ENCODE results near the gene IP6K2. TPM values are rescaled to one million over a fixed set of nuclear protein-coding genes. Genes with fewer than 3 reads are reported as not detected.
A peak's percentile ranks its signal among the peaks of the same experiment; 100 is the strongest.

Gene IP6K2
- total RNA-seq, 2 donors from 2014 or later, result 43.4 to 51.1 TPM

GRCh38 chr3:48679411-48680391 is 37.3 kb downstream of the IP6K2 start:
- Mint-ChIP-seq H3K9me3 (no peaks in the 10 kb centered on the region), H3K4me3 (no peak overlapping the region), H3K27ac (no peak overlapping the region), H3K4me1 (peaks cover 33% of the 10 kb centered on the region), H3K27me3 (no peaks in the 10 kb centered on the region), H3K36me3 (ENCODE audit: low read depth) (peaks cover 95% of the 10 kb centered on the region)
- no peak for ATAC-seq (replicated peaks)

GRCh38 chr3:48678566-48679380 is 38.2 kb downstream of the IP6K2 start:
- Mint-ChIP-seq H3K4me1 (peaks cover 27% of the 10 kb centered on the region), H3K27me3 (no peaks in the 10 kb centered on the region), H3K4me3 (no peak overlapping the region), H3K27ac (no peak overlapping the region), H3K9me3 (no peaks in the 10 kb centered on the region), H3K36me3 (ENCODE audit: low read depth) (peaks cover 87% of the 10 kb centered on the region)
- ATAC-seq (replicated peaks), result no peak

- peaks cover 88% of the 10 kb centered on the region for H3K36me3 Mint-ChIP-seq (ENCODE audit: low read depth)
- H3K9me3 Mint-ChIP-seq, result no peaks in the 10 kb centered on the region
- peaks cover 23% of the 10 kb centered on the region for H3K4me1 Mint-ChIP-seq
- H3K27me3 Mint-ChIP-seq, result no peaks in the 10 kb centered on the region
- H3K27ac Mint-ChIP-seq, result no peak overlapping the region
- ATAC-seq (replicated peaks), result no peak
- H3K4me3 Mint-ChIP-seq, result no peak overlapping the region
Measured at GRCh38 chr3:48678056-48678455, 39.0 kb downstream of the IP6K2 start.

- ATAC-seq (replicated peaks), result peak; percentile 13
- Mint-ChIP-seq H3K4me3 (no peak overlapping the region), H3K9me3 (no peaks in the 10 kb centered on the region), H3K27ac (no peak overlapping the region), H3K36me3 (ENCODE audit: low read depth) (peaks cover 79% of the 10 kb centered on the region), H3K27me3 (no peaks in the 10 kb centered on the region), H3K4me1 (peaks cover 15% of the 10 kb centered on the region)
Measured at GRCh38 chr3:48674505-48674904, 42.5 kb downstream of the IP6K2 start.

- no peak overlapping the region for H3K4me3 Mint-ChIP-seq
- H3K27ac Mint-ChIP-seq, result no peak overlapping the region
- no peaks in the 10 kb centered on the region for H3K27me3 Mint-ChIP-seq
- ATAC-seq (replicated peaks), result no peak
- H3K4me1 Mint-ChIP-seq, result peaks cover 9% of the 10 kb centered on the region
- H3K36me3 Mint-ChIP-seq (ENCODE audit: low read depth), result peaks cover 59% of the 10 kb centered on the region
- H3K9me3 Mint-ChIP-seq, result no peaks in the 10 kb centered on the region
Measured at GRCh38 chr3:48672522-48672921, 44.5 kb downstream of the IP6K2 start.

- H3K9me3 Mint-ChIP-seq, result no peaks in the 10 kb centered on the region
- peaks cover 8% of the 10 kb centered on the region for H3K27me3 Mint-ChIP-seq
- peaks cover 35% of the 10 kb centered on the region for H3K36me3 Mint-ChIP-seq (ENCODE audit: low read depth)
- ATAC-seq (replicated peaks), result no peak
- H3K27ac Mint-ChIP-seq, result no peak overlapping the region
- peaks cover 14% of the 10 kb centered on the region for H3K4me1 Mint-ChIP-seq
- no peak overlapping the region for H3K4me3 Mint-ChIP-seq
Measured at GRCh38 chr3:48664929-48665328, 52.1 kb downstream of the IP6K2 start.

GRCh38 chr3:48664313-48664644 is 52.7 kb downstream of the IP6K2 start:
- Mint-ChIP-seq H3K4me3 (peak overlapping the region; percentile 90), H3K36me3 (ENCODE audit: low read depth) (peaks cover 31% of the 10 kb centered on the region), H3K9me3 (no peaks in the 10 kb centered on the region), H3K4me1 (peaks cover 14% of the 10 kb centered on the region), H3K27me3 (peaks cover 8% of the 10 kb centered on the region), H3K27ac (no peak overlapping the region)
- no peak for ATAC-seq (replicated peaks)

- Mint-ChIP-seq H3K9me3 (no peaks in the 10 kb centered on the region), H3K27me3 (peaks cover 8% of the 10 kb centered on the region), H3K36me3 (ENCODE audit: low read depth) (peaks cover 31% of the 10 kb centered on the region), H3K4me1 (peaks cover 18% of the 10 kb centered on the region), H3K4me3 (peak overlapping the region; percentile 90), H3K27ac (peak overlapping the region; percentile 96)
- peak; percentile 91 for ATAC-seq (replicated peaks)
Measured at GRCh38 chr3:48663489-48664312, 53.3 kb downstream of the IP6K2 start.

- Mint-ChIP-seq H3K27ac (peak within 1 kb of the TSS; percentile 96), H3K36me3 (ENCODE audit: low read depth) (peaks cover 31% of the 10 kb centered on the region), H3K9me3 (no peaks in the 10 kb centered on the region), H3K4me3 (peak within 1 kb of the TSS; percentile 90), H3K27me3 (peaks cover 8% of the 10 kb centered on the region), H3K4me1 (peaks cover 19% of the 10 kb centered on the region)
- ATAC-seq (replicated peaks), result peak; percentile 28
Measured at GRCh38 chr3:48662753-48663488, 54.1 kb downstream of the IP6K2 start, which contains the start of gene CELSR3. Gene CELSR3, minus strand, starts transcription at chr3:48662886. Its CDS starts 252 bp downstream, at chr3:48662634.

GRCh38 chr3:48662145-48662752 is 54.8 kb downstream of the IP6K2 start:
- H3K27ac Mint-ChIP-seq, result no peak overlapping the region

GRCh38 chr3:48661501-48662144 is 55.4 kb downstream of the IP6K2 start:
- Mint-ChIP-seq H3K4me1 (peaks cover 19% of the 10 kb centered on the region), H3K27ac (no peak overlapping the region), H3K27me3 (peaks cover 8% of the 10 kb centered on the region), H3K36me3 (ENCODE audit: low read depth) (peaks cover 28% of the 10 kb centered on the region), H3K4me3 (peak overlapping the region; percentile 90), H3K9me3 (no peaks in the 10 kb centered on the region)
- ATAC-seq (replicated peaks), result no peak

More at GRCh38 chr3:48662145-48662752, 54.8 kb downstream of the IP6K2 start:
- H3K4me1 Mint-ChIP-seq, result peaks cover 19% of the 10 kb centered on the region
- peaks cover 8% of the 10 kb centered on the region for H3K27me3 Mint-ChIP-seq
- H3K9me3 Mint-ChIP-seq, result no peaks in the 10 kb centered on the region
- H3K36me3 Mint-ChIP-seq (ENCODE audit: low read depth), result peaks cover 31% of the 10 kb centered on the region
- H3K4me3 Mint-ChIP-seq, result peak overlapping the region; percentile 90
- no peak for ATAC-seq (replicated peaks)

GRCh38 chr3:48660800-48661400 is 56.1 kb downstream of the IP6K2 start:
- Mint-ChIP-seq H3K4me1 (peaks cover 19% of the 10 kb centered on the region), H3K27me3 (peaks cover 8% of the 10 kb centered on the region), H3K9me3 (no peaks in the 10 kb centered on the region), H3K36me3 (ENCODE audit: low read depth) (peaks cover 23% of the 10 kb centered on the region), H3K27ac (no peak overlapping the region), H3K4me3 (peak overlapping the region; percentile 90)
- ATAC-seq (replicated peaks), result no peak
